ENCODE measurements around the gene KLF13. TPM values are rescaled to one million over a fixed set of nuclear protein-coding genes. Genes with fewer than 3 reads are reported as not detected.

KLF13 gene
- polyA plus RNA-seq, 1 experiment = 11.5 TPM

DNA sequence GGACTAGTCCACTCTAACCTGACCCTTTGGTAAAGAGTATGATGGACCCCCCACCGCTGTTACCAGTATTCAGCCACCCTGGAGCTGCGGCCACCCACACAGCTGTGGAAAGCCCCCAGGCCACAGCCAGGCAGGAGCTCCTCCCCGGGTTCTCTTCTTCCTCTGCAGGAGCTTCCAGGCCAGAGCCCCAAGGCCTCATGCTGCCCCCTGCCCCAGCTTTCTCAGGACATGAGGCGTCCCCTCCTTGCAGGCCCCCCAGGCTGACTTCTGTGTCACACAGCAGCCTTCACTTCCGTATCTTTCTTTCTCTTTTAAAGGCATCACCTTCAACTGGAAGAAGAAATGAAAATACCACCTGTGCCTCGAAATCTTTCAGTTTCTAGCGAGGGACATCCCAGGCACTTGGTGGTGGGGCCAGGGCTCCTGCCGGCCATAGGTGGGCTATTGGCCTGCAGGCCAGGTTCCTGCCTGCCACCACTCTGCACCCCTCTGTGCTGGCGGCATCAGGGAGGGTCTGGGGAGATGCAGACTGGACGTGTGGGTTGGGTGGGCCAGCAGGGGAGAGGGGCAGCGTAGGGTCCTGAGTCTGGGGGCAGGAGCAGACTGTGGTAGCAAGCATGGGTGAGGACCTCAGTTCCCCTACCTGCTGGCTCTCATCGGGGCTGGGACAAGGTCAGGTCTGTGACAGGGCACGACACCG is 19.9 kb downstream of the KLF13 start:
- ChIA-PET POLR2A (no interaction called here), CTCF (interaction anchor here (0.9 to 1.4 kb wide), 2 partner anchors 12 to 15 kb away, joined by 3 read pairs; no protein-coding TSS in a partner anchor)
- Histone ChIP-seq H3K36me3 (ENCODE audit: control insufficient read depth, insufficient read depth, low read length) (peaks cover 4% of the 10 kb centered on the region), H3K27me3 (ENCODE audit: control insufficient read depth, insufficient read depth, low read length) (no peaks in the 10 kb centered on the region), H3K4me3 (ENCODE audit: low read depth, low read length) (no peak overlapping the region)
- no peak for TF ChIP-seq CTCF (IDR thresholded peaks at IDR 0.05; ENCODE audit: insufficient read depth, low read depth, low read length)
- no peak for DNase-seq (ENCODE audit: low read depth)

DNA sequence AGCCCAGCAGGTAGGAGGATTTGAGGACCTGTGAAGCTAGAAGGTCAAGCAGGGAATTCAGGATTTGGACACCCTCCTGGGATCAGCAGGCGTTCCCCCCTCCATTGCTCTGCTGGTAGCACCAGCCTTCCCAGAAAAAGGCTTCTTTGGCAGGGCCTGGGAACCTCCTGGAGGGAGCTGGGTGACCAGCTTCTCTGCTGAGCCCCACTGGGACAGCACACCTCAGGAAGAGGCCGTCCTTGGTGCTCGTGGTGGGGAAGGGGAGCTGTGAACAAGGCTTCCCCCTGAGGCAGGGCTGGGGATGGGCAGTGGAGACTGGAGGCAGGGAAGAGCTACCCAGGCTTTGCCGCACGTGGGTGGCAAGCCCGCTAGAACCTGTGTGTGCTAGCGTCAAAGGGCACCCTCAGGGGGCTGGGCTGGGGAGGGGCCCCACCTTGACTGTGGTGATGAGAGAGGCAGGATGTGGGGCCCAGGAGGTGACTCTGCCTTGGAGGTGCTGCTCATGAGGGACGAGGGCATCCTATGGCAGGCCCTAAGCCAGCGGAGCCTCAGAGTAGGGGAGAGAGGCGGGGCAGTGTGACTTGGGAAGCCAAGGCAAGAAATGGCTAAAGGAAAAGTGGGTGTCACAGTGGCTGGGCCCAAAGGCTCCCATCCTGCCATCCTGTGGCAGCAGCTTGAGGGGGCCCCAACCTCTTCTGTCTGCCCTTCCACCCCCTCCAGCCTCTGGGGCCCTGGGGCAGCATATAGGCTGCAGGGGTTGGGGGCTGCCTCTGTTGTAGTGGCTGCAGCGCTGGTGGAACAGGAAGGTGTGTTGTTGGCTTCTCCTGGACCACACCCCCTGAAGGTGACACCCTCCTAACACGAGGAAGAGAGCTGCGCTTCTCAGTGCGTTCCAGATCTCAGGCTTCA is 20.7 kb downstream of the KLF13 start:
- CTCF ChIA-PET = interaction anchor here (0.9 kb wide), 1 partner anchor 14 kb away, joined by 3 read pairs; no protein-coding TSS in a partner anchor

DNA sequence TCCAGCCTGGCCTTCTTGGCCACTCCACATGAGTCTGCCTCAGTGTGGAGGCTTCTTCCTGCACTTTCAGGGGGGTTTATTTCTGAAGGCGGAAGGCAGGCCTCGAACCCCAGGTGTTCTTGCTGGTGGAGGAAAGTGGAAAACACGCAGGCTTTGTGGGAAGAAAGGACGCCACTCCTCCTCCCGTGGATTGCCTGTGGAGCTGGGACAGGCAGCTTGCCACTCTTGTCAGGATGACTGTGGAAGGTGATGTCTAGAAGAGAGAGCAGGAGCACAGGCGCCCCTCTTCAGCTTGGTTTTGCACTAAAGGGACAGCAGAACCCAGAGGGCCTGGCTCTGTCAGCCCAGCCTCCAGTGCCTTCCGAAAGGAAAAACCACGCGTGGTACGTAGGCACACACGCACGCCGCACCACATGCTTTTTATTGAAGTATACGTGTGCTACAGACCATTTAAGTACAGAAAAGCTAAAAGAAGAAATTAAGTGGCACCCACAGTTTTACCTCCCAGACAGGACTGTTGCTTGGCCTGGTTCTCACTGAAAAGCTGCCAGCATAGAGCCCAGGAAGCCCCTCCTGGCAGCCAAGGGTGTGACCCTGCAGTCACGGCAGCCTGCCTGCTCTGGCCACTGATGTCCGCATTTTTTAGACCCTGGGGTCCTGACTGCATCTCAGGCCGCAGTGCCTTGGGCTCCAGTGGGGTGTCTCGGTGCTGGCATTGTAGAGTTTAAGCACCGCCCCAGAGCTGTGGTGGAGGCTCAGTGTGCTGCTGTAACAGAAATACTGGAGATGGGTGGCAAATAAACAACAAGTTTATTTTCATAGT is 21.6 kb downstream of the KLF13 start:
- peaks cover 4% of the 10 kb centered on the region for H3K36me3 ChIP-seq (ENCODE audit: control insufficient read depth, insufficient read depth, low read length)
- POLR2A ChIA-PET = no interaction called here
- CTCF ChIA-PET = no interaction called here
- DNase-seq (ENCODE audit: low read depth) = no peak
- no peaks in the 10 kb centered on the region for H3K27me3 ChIP-seq (ENCODE audit: control insufficient read depth, insufficient read depth, low read length)
- no peak for TF ChIP-seq CTCF (IDR thresholded peaks at IDR 0.05; ENCODE audit: insufficient read depth, low read depth, low read length)
- H3K4me3 ChIP-seq (ENCODE audit: low read depth, low read length) = no peak overlapping the region

More for the DNA sequence above, 20.7 kb downstream of the KLF13 start:
- Histone ChIP-seq H3K36me3 (ENCODE audit: control insufficient read depth, insufficient read depth, low read length) (peaks cover 4% of the 10 kb centered on the region), H3K4me3 (ENCODE audit: low read depth, low read length) (no peak overlapping the region), H3K27me3 (ENCODE audit: control insufficient read depth, insufficient read depth, low read length) (no peaks in the 10 kb centered on the region)
- POLR2A ChIA-PET = no interaction called here
- TF ChIP-seq CTCF (IDR thresholded peaks at IDR 0.05; ENCODE audit: insufficient read depth, low read depth, low read length) = no peak
- no peak for DNase-seq (ENCODE audit: low read depth)

DNA sequence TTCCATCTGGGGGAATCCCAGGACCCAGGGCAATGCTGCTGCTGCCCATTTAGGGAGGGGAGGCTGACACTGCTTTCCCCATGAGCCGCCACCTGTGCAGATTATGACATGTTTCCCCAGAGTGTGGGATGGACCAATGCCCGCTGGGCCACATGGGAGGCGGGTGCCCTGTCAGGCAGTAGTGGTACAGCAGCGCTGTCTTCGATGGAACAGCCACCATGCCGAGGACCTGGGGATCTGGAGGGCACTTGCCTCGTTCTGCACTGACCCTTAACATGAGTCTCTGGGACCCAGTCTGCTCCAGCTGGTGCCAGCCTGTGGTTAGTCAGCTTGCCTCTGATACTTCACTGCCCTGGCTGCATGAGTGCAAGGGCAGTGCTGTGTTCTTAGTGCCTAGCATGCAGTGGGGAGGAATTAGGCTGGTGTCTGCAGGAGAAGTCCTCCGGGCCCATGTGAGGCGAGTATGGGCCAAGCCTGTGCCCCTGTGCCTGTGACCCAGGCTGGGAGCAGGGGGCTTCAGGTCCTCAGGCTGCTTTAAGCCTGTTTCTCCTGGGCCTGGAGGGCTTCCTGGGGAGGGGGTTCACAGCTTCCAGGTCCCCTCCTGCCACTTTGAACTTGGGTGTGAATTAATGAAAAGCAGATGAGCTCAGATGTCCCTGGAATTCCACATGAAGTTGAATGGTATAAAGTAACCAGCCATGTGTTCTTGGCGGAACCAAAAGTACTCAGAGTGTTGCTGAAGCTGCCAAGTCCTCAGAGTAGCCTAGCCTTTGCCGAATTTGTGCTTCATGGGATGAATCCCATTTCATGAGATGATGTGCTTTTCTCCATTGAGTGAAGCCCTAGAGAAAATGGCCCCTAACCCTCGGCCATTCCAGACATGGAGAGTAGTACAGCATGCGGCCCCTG is 22.9 kb downstream of the KLF13 start:
- no peaks in the 10 kb centered on the region for H3K27me3 ChIP-seq (ENCODE audit: control insufficient read depth, insufficient read depth, low read length)
- no peak for DNase-seq (ENCODE audit: low read depth)
- TF ChIP-seq CTCF (IDR thresholded peaks at IDR 0.05; ENCODE audit: insufficient read depth, low read depth, low read length) = no peak
- ChIA-PET POLR2A (no interaction called here), CTCF (interaction anchor here (2.4 kb wide), 1 partner anchor 139 kb away, joined by 7 read pairs; no protein-coding TSS in a partner anchor)
- no peak overlapping the region for H3K4me3 ChIP-seq (ENCODE audit: low read depth, low read length)
- peaks cover 4% of the 10 kb centered on the region for H3K36me3 ChIP-seq (ENCODE audit: control insufficient read depth, insufficient read depth, low read length)

Data from BJ (cell line).